ENCODE data around the gene MTCL1.

- no peak for TF ChIP-seq POLR2A (conservative IDR thresholded peaks at IDR 0.05)
- no peak for TF ChIP-seq MAX (CRISPR knock-in tag; IDR thresholded peaks at IDR 0.05)
- no peak for TF ChIP-seq ZNF282 (CRISPR knock-in tag; IDR thresholded peaks at IDR 0.05)
- no peak for TF ChIP-seq EP300 (IDR thresholded peaks at IDR 0.05; ENCODE audit: low read length)
- TF ChIP-seq CREB1 (IDR thresholded peaks at IDR 0.05) = no peak
- no peak for TF ChIP-seq CREB1 (CRISPR knock-in tag; IDR thresholded peaks at IDR 0.05)
- TF ChIP-seq E2F8 (IDR thresholded peaks at IDR 0.05; ENCODE audit: low read depth, partially characterized antibody) = no peak
- TF ChIP-seq SNAPC5 (CRISPR knock-in tag; IDR thresholded peaks at IDR 0.05) = no peak
These were observed 73.5 kb downstream of the MTCL1 start for GRCh38 chr18:8778824-8779223.

Measured in K562 (cell line).